GM18867 (cell line): ENCODE data around the gene SCN10A.

Experiments used
- ATAC-seq: cut with Tn5 transposase; IDR thresholded peaks from one replicate; pipeline ENCODE4 v1.9.1; 2021; ENCODE audit warnings: mild to moderate bottlenecking, moderate library complexity; ENCODE audit not compliant: unreplicated experiment

SCN10A gene

GRCh38 chr3:38782148-38782547, 33.9 kb downstream of the SCN10A start:
- no peak for ATAC-seq

- no peak for ATAC-seq
Measured at GRCh38 chr3:38773528-38773927, 42.5 kb downstream of the SCN10A start.

DNA sequence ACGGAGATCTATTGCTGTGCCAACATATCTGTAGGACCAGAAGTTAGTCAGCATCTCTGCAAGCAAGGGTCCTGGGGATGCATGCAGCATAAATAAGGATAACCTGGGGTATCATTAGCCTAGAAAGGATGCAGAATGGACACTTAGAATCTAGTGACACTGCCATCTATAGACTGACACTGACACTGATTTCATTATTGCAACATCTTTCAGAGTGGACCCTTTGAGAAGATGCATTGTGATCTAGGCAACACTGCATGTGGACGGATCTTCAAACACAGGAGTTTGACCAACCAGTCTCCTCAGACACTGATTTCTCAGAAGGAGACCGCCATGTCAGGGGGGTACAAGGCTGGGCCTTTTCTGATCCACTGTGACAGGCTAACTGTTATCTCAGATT, 52.4 kb downstream of the SCN10A start:
- ATAC-seq = no peak

GRCh38 chr3:38758557-38758956, 57.5 kb downstream of the SCN10A start:
- ATAC-seq = no peak

DNA sequence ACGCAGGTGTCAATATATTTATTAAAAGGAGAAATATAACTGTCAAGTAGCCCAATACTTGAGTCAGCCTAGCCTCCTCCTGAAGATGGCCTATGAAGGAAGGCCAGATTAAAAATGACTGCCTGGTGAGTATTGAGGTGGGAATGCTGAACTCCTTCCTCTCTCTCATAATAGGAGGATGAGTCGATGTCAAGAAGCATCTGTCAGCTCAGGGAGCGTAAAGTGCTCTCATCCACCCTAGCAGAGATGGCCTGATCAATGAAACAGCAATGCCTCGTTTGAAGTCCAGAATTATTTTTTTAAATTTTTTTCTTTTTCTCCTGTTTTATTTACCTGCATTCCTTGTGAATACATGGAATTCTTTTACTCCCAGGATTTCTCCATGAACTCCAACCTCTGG, 58.3 kb downstream of the SCN10A start:
- no peak for ATAC-seq

- ATAC-seq = no peak
Measured at GRCh38 chr3:38756892-38757291, 59.1 kb downstream of the SCN10A start.

GRCh38 chr3:38755130-38755529, 60.9 kb downstream of the SCN10A start:
- no peak for ATAC-seq

DNA sequence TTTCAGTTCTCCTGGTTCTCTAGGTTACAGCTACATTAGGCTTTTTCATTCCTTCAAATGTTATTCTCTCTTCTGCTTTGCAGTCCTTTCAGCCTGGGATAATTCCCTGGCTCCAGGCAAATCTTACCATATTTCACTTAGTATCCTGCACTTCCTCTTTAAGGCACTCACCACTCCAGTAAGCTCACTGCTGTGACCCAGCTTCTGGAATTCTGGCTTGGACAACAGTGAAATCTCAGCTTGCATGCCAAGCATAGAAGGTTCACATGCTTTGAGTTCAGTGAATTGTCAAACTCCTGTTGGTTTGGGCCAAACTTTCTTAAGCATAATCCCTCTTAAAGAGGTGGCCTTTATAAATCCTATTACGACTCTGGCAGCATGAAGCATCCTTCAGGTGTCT, 69.4 kb downstream of the SCN10A start:
- no peak for ATAC-seq

- ATAC-seq = no peak
Measured at GRCh38 chr3:38743043-38743442, 73.0 kb downstream of the SCN10A start.

GRCh38 chr3:38742550-38742949, 73.5 kb downstream of the SCN10A start:
- ATAC-seq = no peak

DNA sequence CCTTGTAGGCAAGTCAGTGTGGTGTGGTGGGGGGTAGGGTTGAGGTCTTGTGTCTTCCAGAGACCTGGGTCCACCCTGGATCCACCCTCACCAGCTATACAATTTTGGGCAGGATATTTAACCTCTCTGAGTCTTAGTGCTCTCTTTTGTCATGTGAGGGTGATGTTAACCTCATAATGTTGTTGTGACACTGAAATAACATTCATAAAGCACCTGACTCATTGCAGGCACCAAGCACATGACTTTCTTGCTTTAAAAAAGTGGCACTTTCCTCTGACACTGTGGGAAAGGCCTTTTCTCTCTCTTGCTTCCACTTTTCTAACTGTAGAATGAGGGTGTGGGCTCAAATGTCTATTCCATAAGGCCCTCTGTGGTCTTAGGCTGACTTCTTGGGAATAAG, 75.5 kb downstream of the SCN10A start:
- no peak for ATAC-seq

DNA sequence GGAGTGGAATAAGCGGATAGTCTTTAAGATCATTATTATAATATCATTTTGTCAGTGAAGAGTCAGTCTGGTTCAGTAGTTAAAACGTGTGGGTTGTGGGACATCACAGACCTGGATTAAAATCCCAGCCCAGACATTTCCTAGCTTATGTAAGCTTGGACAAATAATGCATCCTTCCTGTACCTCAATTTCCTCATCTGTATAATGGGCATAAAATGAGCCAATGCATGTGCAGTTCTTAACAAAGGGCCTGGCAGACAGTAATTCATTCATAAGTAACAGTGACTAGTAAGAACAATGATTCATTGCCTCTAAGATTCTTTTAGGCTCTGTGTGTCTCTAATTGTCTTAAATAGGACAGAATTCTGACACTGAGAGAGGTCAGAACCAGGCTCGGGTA, 76.1 kb downstream of the SCN10A start:
- no peak for ATAC-seq

DNA sequence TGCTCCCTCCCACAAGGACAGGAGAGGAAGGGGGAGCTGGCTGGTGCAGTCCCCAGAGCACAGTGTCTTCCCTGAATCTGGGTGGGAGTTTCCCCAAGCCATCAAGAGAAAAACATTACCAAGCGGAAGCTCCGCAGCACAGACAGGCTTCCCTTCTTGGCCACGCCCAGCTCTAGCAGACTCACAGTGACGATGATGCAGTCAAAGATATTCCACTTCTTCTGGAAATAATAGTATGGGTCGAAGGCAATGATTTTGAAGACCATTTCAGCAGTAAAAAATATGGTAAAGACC, 76.7 kb downstream of the SCN10A start:
- ATAC-seq = no peak

GRCh38 chr3:38738630-38739395, 77.2 kb downstream of the SCN10A start:
- no peak for ATAC-seq

DNA sequence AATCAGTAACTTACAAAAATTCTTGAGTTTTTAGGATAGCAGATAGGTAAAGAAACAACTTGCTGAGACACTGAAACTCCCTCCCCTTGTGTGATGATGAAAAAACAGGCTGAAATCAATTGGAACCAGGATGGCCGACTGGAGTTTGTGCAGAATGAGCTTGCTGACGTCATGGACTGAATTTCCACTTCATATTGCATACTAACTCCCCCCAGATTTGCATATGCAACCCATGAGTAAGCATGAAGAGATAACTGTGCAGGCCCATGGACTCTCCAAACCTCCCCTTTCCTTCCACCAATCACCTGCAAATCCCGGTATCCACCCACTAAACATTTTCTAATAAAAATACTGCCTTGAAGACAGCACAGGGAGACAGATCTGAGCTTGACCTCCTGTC, 84.5 kb downstream of the SCN10A start:
- ATAC-seq = no peak

GRCh38 chr3:38730281-38730680, 85.7 kb downstream of the SCN10A start:
- no peak for ATAC-seq

DNA sequence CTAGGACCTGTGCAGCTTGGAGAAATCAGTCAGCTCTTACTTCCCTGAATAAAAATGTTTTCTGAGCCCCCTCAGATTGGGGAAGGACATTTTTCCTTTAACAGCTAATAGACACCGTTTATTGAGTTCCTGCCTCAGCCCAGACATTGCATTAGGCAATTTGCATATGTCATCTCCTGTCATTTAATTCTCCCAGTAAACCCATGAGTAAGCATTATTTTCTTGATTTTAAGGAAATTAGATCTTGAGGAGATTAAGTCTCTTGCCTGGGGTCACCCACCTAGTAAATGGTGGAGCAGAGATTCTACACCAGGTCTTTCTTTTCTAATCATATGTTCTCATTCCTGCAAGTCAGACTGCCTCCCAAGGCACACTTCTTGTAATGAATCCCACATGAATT, 88.0 kb downstream of the SCN10A start:
- no peak for ATAC-seq

DNA sequence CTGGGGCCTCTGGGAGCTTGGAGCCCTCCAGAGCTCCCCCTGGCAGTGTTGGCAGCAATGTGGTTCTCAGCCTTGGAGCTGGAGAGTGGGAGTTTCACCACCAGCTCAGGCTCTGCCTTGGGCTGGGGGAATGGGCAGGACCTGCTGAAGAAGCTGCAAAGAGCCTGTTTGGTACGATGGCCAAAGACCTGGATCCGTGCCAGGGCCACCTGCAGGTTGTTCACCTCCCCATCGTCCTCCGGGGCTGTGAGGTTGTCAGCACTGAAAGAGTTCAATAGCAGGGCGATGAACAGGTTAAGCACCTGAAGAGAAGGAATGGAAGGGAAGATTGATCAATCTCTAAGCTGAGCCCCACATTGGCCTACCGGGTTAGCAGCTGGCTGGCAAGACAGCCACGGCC, 89.3 kb downstream of the SCN10A start:
- ATAC-seq = no peak

DNA sequence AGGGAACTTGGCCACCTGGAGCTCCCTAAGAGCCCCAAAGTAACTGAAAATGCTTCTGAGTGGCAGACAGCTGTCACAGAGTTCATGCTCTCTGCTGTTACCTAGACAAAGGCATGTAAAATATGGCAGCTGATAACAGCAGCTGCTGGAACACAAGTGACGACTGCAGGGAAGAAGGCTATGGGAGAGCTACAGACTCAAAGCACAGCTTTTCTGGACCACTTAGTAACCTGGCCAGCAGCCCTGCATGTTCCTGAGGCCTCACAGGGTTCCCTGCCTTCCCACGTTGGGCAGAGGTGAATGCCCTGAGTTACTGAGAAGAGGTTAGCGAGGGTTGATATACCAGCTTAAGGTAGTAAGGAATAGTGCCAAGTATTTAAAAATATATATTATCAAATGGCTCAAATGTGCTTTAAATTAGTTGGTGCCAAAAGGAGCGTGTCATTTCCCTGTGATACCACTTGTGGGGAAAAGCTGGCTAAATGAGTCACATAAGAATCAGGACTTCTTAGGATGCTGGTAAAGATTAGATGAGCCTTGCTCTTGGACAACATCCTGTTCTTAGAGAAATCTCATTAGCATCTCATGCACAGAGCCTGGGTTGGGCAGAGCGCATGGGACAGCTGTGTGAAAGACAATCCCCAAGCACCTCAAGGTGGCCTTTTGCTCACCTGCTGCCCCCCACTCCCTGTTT, 90.1 kb downstream of the SCN10A start:
- ATAC-seq = no peak

- no peak for ATAC-seq
Measured at GRCh38 chr3:38724392-38724736, 91.7 kb downstream of the SCN10A start.

- ATAC-seq = no peak
Measured at GRCh38 chr3:38723569-38724391, 92.2 kb downstream of the SCN10A start.
